HepG2 (cell line): ENCODE results near the gene NEAT1. TPM values are rescaled to one million over a fixed set of nuclear protein-coding genes. Genes with fewer than 3 reads are reported as not detected.
A peak's percentile ranks its signal among the peaks of the same experiment; 100 is the strongest.

Experiments used
- EEA1 ChIP-seq: sonication (generic); formaldehyde crosslinking; IDR thresholded peaks from 2 replicates; pipeline ENCODE4 v1.5.1; 2020; ENCODE audit warnings: mild to moderate bottlenecking, missing genetic modification reagents, borderline replicate concordance
- KDM1A ChIP-seq: IDR thresholded peaks from 2 replicates; pipeline ENCODE4 v1.6.1; 2016; ENCODE audit warnings: missing compliant biosample characterization
- NFIC ChIP-seq: IDR thresholded peaks from 2 replicates; pipeline ENCODE4 v1.6.1; 2012; ENCODE audit warnings: mild to moderate bottlenecking, low read length, inconsistent platforms
- NR3C1 ChIP-seq: sonication (generic); formaldehyde crosslinking; IDR thresholded peaks from 2 replicates; pipeline ENCODE4 v1.4.0; 2020; ENCODE audit warnings: missing genetic modification reagents
- PHB2 ChIP-seq: fragments of 450-650 bp; IDR thresholded peaks from 2 replicates; pipeline ENCODE4 v1.6.1; 2018; ENCODE audit not compliant: partially characterized antibody
- RXRA ChIP-seq: sonication (generic); formaldehyde crosslinking; IDR thresholded peaks from 2 replicates; pipeline ENCODE4 v1.5.1; 2020; ENCODE audit warnings: missing genetic modification reagents
- SATB2 ChIP-seq: sonication (generic); formaldehyde crosslinking; IDR thresholded peaks from 2 replicates; pipeline ENCODE4 v1.5.0; 2020; ENCODE audit warnings: missing genetic modification reagents
- SMYD3 ChIP-seq: sonication (generic); formaldehyde crosslinking; IDR thresholded peaks from 2 replicates; pipeline ENCODE4 v1.8.1; 2023; ENCODE audit warnings: mild to moderate bottlenecking, missing genetic modification reagents
- XBP1 ChIP-seq: sonication (generic); formaldehyde crosslinking; IDR thresholded peaks from 2 replicates; pipeline ENCODE4 v1.5.0; 2020; ENCODE audit warnings: missing genetic modification reagents
- ZFP62 ChIP-seq: sonication (generic); formaldehyde crosslinking; IDR thresholded peaks from 2 replicates; pipeline ENCODE4 v1.4.0; 2020; ENCODE audit warnings: missing genetic modification reagents
- ZKSCAN1 ChIP-seq: fragments of 150-350 bp; IDR thresholded peaks from 2 replicates; pipeline ENCODE4 v1.6.1; 2014; ENCODE audit warnings: low read length
- ZNF232 ChIP-seq: sonication (generic); formaldehyde crosslinking; IDR thresholded peaks from 2 replicates; pipeline ENCODE4 v1.4.0; 2020; ENCODE audit warnings: missing genetic modification reagents, borderline replicate concordance
- ZNF468 ChIP-seq: sonication (generic); formaldehyde crosslinking; IDR thresholded peaks from 2 replicates; pipeline ENCODE4 v1.8.0; 2022; ENCODE audit warnings: mild to moderate bottlenecking, moderate library complexity, missing genetic modification reagents
- ZNF549 ChIP-seq: sonication (generic); formaldehyde crosslinking; IDR thresholded peaks from 2 replicates; pipeline ENCODE4 v1.5.0; 2020; ENCODE audit warnings: missing genetic modification reagents
- ZSCAN22 ChIP-seq: sonication (generic); formaldehyde crosslinking; IDR thresholded peaks from 2 replicates; pipeline ENCODE4 v1.4.0; 2020; ENCODE audit warnings: mild to moderate bottlenecking, missing genetic modification reagents
- polyA plus RNA-seq, 8 experiments: library from polyadenylated mRNA; depleted of rRNA in 3 of 8; stranded (reverse) in 7 of 8; unstranded in 1 of 8; fragments of >200 nt; fragmentation: Illumina TruSeq in 4 of 8; extraction: Trizol in 4 of 8; gene quantifications; 2 replicates each; pipeline versions ENCODE4 v1.2.1 to v1.2.3, GENCODE V29; 2011 to 2016; ENCODE audit warnings: low read depth in 4 of 8, missing spikeins in 1 of 8, mixed read lengths in 1 of 8; ENCODE audit not compliant: insufficient read depth in 1 of 8
- total RNA-seq, 5 experiments: library from RNA; depleted of rRNA; stranded (reverse); fragments of >200 nt; fragmentation: Illumina TruSeq; extraction: Trizol; gene quantifications; 2 replicates each; pipeline ENCODE4 v1.2.3, GENCODE V29; 2016; ENCODE audit warnings: low read depth in 1 of 5
- TF ChIP-seq, protein P1 (sequence below): sonication (generic); formaldehyde crosslinking; IDR thresholded peaks from 2 replicates; pipeline ENCODE4 v1.4.0; 2020; ENCODE audit warnings: mild to moderate bottlenecking, missing genetic modification reagents
- TF ChIP-seq, protein P2 (sequence below): sonication (generic); formaldehyde crosslinking; IDR thresholded peaks from 2 replicates; pipeline ENCODE4 v1.5.1; 2020; ENCODE audit warnings: missing genetic modification reagents, mild to moderate bottlenecking, borderline replicate concordance
- TF ChIP-seq, protein P3 (sequence below): sonication (generic); formaldehyde crosslinking; IDR thresholded peaks from 2 replicates; pipeline ENCODE4 v1.5.1; 2020; ENCODE audit warnings: mild to moderate bottlenecking, missing genetic modification reagents
- TF ChIP-seq, protein P4 (sequence below): sonication (generic); formaldehyde crosslinking; IDR thresholded peaks from 2 replicates; pipeline ENCODE4 v1.9.0; 2021; ENCODE audit warnings: missing genetic modification reagents, mild to moderate bottlenecking, borderline replicate concordance
- TF ChIP-seq, protein P5 (sequence below): sonication (generic); formaldehyde crosslinking; IDR thresholded peaks from 2 replicates; pipeline ENCODE4 v1.4.0; 2020; ENCODE audit warnings: missing genetic modification reagents, borderline replicate concordance

Gene NEAT1
- total and polyA plus RNA-seq, 2 of the 13 experiments (the other 11 are each of a cell fraction or from before 2014, with no cell fraction given): 20.5 to 41.2 TPM

DNA sequence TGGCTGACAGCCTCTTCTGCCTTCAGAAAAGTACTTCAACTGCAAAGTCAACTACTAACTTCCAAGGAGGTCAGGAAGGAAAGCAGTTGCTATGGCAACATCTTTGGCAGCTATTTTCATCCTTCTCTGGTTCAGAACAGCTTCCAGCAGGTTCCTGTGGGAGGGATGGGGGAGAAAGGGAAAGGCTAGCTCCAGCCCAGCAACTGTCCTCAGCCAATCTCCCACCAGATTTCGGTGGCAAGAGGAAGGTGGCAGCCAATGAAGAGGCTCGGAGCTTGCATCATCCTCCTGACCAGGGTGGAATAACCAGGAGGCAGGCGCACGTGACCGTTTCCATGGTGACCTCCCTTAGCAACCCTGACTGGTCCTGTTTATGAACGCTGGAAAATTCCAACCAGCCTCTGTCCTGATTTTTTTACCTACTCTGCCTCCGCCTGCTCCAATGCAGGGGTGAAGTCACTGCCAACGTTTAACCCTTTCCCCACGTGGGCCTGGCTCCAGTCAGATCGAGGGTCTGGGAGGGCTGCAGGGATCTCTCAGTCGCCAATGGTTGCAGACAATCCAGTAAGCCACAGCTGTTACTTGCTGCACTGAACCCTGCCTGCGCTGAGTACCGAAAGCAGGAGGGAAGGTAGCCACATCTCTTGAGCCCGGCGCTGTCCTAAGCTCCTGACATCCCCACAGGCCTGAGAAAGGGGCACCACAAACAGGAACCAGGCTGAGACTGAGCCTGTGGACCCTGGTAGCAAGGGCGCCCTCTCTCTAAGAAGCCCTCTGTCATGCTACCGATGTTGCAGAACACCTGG, 65.1 kb downstream of the NEAT1 start (continued):
- TF ChIP-seq, protein P1, sequence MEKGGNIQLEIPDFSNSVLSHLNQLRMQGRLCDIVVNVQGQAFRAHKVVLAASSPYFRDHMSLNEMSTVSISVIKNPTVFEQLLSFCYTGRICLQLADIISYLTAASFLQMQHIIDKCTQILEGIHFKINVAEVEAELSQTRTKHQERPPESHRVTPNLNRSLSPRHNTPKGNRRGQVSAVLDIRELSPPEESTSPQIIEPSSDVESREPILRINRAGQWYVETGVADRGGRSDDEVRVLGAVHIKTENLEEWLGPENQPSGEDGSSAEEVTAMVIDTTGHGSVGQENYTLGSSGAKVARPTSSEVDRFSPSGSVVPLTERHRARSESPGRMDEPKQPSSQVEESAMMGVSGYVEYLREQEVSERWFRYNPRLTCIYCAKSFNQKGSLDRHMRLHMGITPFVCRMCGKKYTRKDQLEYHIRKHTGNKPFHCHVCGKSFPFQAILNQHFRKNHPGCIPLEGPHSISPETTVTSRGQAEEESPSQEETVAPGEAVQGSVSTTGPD (CRISPR knock-in tag): no peak
- TF ChIP-seq SMYD3 (no peak), KDM1A (peak; percentile 70), EEA1 (CRISPR knock-in tag) (no peak), SATB2 (CRISPR knock-in tag) (no peak), NR3C1 (CRISPR knock-in tag) (no peak), ZFP62 (CRISPR knock-in tag) (no peak), RXRA (no peak), ZNF549 (CRISPR knock-in tag) (no peak), ZSCAN22 (CRISPR knock-in tag) (no peak; the same call in 1 of the 2 replicates), ZKSCAN1 (no peak), ZNF232 (CRISPR knock-in tag) (no peak), XBP1 (CRISPR knock-in tag) (no peak), NFIC (no peak), ZNF468 (no peak; the same call in 1 of the 2 replicates), PHB2 (no peak)
- TF ChIP-seq, protein P2, sequence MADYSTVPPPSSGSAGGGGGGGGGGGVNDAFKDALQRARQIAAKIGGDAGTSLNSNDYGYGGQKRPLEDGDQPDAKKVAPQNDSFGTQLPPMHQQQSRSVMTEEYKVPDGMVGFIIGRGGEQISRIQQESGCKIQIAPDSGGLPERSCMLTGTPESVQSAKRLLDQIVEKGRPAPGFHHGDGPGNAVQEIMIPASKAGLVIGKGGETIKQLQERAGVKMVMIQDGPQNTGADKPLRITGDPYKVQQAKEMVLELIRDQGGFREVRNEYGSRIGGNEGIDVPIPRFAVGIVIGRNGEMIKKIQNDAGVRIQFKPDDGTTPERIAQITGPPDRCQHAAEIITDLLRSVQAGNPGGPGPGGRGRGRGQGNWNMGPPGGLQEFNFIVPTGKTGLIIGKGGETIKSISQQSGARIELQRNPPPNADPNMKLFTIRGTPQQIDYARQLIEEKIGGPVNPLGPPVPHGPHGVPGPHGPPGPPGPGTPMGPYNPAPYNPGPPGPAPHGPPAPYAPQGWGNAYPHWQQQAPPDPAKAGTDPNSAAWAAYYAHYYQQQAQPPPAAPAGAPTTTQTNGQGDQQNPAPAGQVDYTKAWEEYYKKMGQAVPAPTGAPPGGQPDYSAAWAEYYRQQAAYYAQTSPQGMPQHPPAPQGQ (CRISPR knock-in tag): no peak
- TF ChIP-seq, protein P3, sequence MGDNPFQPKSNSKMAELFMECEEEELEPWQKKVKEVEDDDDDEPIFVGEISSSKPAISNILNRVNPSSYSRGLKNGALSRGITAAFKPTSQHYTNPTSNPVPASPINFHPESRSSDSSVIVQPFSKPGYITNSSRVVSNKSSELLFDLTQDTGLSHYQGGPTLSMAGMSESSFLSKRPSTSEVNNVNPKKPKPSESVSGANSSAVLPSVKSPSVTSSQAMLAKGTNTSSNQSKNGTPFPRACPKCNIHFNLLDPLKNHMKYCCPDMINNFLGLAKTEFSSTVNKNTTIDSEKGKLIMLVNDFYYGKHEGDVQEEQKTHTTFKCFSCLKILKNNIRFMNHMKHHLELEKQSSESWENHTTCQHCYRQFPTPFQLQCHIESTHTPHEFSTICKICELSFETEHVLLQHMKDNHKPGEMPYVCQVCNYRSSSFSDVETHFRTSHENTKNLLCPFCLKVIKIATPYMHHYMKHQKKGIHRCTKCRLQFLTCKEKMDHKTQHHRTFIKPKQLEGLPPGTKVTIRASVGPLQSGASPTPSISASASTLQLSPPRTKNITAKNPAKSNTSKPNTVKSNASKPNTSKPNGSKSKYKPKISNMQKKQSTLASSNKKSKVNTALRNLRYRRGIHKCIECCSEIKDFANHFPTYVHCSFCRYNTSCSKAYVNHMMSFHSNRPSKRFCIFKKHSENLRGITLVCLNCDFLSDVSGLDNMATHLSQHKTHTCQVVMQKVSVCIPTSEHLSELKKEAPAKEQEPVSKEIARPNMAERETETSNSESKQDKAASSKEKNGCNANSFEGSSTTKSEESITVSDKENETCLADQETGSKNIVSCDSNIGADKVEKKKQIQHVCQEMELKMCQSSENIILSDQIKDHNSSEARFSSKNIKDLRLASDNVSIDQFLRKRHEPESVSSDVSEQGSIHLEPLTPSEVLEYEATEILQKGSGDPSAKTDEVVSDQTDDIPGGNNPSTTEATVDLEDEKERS: no peak
- TF ChIP-seq, protein P4, sequence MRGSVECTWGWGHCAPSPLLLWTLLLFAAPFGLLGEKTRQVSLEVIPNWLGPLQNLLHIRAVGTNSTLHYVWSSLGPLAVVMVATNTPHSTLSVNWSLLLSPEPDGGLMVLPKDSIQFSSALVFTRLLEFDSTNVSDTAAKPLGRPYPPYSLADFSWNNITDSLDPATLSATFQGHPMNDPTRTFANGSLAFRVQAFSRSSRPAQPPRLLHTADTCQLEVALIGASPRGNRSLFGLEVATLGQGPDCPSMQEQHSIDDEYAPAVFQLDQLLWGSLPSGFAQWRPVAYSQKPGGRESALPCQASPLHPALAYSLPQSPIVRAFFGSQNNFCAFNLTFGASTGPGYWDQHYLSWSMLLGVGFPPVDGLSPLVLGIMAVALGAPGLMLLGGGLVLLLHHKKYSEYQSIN (CRISPR knock-in tag): no peak
- TF ChIP-seq, protein P5, sequence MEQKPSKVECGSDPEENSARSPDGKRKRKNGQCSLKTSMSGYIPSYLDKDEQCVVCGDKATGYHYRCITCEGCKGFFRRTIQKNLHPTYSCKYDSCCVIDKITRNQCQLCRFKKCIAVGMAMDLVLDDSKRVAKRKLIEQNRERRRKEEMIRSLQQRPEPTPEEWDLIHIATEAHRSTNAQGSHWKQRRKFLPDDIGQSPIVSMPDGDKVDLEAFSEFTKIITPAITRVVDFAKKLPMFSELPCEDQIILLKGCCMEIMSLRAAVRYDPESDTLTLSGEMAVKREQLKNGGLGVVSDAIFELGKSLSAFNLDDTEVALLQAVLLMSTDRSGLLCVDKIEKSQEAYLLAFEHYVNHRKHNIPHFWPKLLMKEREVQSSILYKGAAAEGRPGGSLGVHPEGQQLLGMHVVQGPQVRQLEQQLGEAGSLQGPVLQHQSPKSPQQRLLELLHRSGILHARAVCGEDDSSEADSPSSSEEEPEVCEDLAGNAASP: 0 out of 2 replicates have a peak, but pooled peaks have one; percentile 10
